ENCODE data around the gene TRIML1.
"Not testable (repeated sequence)": the region's sequence is repeated elsewhere in the genome, so short reads cannot be mapped to it uniquely, and the experiment has no call there.

TRIML1 gene

GRCh38 chr4:188154668-188155405 lies 15.6 kb downstream of the TRIML1 start:
- no peak for DNase-seq (ENCODE audit: low read depth)

- DNase-seq (ENCODE audit: low read depth) = no peak
Measured at GRCh38 chr4:188158336-188158735, 19.1 kb downstream of the TRIML1 start.

GRCh38 chr4:188159513-188160226 lies 20.4 kb downstream of the TRIML1 start:
- not testable (repeated sequence) for DNase-seq (ENCODE audit: low read depth)

GRCh38 chr4:188160406-188160805 lies 21.2 kb downstream of the TRIML1 start:
- no peak for DNase-seq (ENCODE audit: low read depth)

- no peak for DNase-seq (ENCODE audit: low read depth)
Measured at GRCh38 chr4:188161167-188161566, 21.9 kb downstream of the TRIML1 start.

- DNase-seq (ENCODE audit: low read depth) = no peak
Measured at GRCh38 chr4:188162698-188163097, 23.5 kb downstream of the TRIML1 start.

- no peak for DNase-seq (ENCODE audit: low read depth)
Measured at GRCh38 chr4:188168726-188169373, 29.6 kb downstream of the TRIML1 start.

GRCh38 chr4:188171551-188171950 lies 32.3 kb downstream of the TRIML1 start:
- no peak for DNase-seq (ENCODE audit: low read depth)

- DNase-seq (ENCODE audit: low read depth) = no peak
Measured at GRCh38 chr4:188175288-188175687, 36.0 kb downstream of the TRIML1 start.

- DNase-seq (ENCODE audit: low read depth) = no peak
Measured at GRCh38 chr4:188177997-188178675, 38.9 kb downstream of the TRIML1 start.

GRCh38 chr4:188178806-188179205 lies 39.6 kb downstream of the TRIML1 start:
- DNase-seq (ENCODE audit: low read depth) = no peak

- DNase-seq (ENCODE audit: low read depth) = no peak
Measured at GRCh38 chr4:188187106-188187505, 47.9 kb downstream of the TRIML1 start.

- DNase-seq (ENCODE audit: low read depth) = no peak
Measured at GRCh38 chr4:188190461-188190860, 51.2 kb downstream of the TRIML1 start.

- DNase-seq (ENCODE audit: low read depth) = no peak
Measured at GRCh38 chr4:188194421-188194820, 55.2 kb downstream of the TRIML1 start.

GRCh38 chr4:188195389-188195985 lies 56.2 kb downstream of the TRIML1 start:
- DNase-seq (ENCODE audit: low read depth) = no peak

- DNase-seq (ENCODE audit: low read depth) = no peak
Measured at GRCh38 chr4:188196134-188196735, 57.0 kb downstream of the TRIML1 start.

Data from activated T-cell treated with anti-CD3 and anti-CD28 coated beads for 1 hour (primary cell).